Measurements from ENCODE around the gene RSBN1.

DNA sequence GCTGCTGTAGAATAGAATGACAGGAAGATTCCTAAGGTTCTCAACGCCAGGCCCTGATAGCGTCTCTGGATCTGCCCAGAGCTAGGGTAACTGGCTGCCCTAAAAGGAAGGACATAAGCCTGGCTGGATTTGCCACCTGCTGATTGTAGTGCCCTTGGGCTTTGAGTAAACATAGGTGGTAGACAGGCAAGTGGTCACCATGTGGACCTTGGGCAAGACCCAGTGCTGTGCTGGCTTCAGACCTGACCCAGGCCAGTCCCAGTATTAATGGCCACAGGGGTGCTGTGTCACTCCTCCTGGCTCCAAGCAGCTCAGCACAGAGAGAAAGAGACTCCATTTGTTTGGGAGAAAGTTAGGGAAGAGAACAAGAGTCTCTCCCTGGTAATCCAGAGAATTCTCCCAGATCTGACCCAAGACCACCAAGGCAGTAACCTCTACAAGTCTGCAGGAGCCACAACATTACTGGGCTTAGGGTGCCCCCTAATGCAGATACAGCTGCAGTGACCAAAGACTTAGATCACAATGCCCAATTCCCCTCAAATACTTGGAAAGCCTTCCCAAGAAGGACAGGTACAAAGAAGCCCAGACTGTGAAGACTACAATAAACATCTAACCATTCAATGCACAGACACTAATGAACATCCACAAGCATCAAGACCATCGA is 97.5 kb downstream of the RSBN1 start:
- no peak for TF ChIP-seq CTCF (IDR thresholded peaks at IDR 0.05)
- no peak for TF ChIP-seq EP300 (IDR thresholded peaks at IDR 0.05)
- TF ChIP-seq POLR2A (IDR thresholded peaks at IDR 0.05) = no peak
